AG04449 (cell line): Measurements from ENCODE around the gene ECHDC3.

Experiments used
- CTCF ChIA-PET: fragments of 350-600 bp; formaldehyde crosslinking; extraction: SDS; loops from one replicate; lab custom pipeline; 2021; ENCODE audit warnings: antibody characterized with exemption; lab: Yijun Ruan, JAX
- POLR2A ChIA-PET: fragments of 400-600, 350-600 bp; formaldehyde crosslinking; extraction: SDS; loops from one replicate; lab custom pipeline; 2020; ENCODE audit warnings: antibody characterized with exemption, inconsistent platforms; lab: Yijun Ruan, JAX
- DNase-seq: peaks from one replicate; pipeline ENCODE4 v3.0.0-alpha.2; 2010; ENCODE audit warnings: low read depth, low spot score
- H3K4me3 ChIP-seq: 2 replicates; pipeline ENCODE4 v1.5.1; 2011; ENCODE audit warnings: low read depth, mild to moderate bottlenecking, control low read depth, low read length
- TF ChIP-seq, protein P1 (sequence below): IDR thresholded peaks from one replicate; pipeline ENCODE4 v1.5.1; 2011; ENCODE audit warnings: mild to moderate bottlenecking, moderate library complexity, low read length, control low read depth, inconsistent platforms; ENCODE audit not compliant: insufficient read depth; ENCODE audit errors: missing control alignments

The ECHDC3 gene

GRCh38 chr10:11763501-11763861 lies 21.3 kb downstream of the ECHDC3 start:
- no peak overlapping the region for H3K4me3 ChIP-seq
- DNase-seq: no peak
- TF ChIP-seq, protein P1, sequence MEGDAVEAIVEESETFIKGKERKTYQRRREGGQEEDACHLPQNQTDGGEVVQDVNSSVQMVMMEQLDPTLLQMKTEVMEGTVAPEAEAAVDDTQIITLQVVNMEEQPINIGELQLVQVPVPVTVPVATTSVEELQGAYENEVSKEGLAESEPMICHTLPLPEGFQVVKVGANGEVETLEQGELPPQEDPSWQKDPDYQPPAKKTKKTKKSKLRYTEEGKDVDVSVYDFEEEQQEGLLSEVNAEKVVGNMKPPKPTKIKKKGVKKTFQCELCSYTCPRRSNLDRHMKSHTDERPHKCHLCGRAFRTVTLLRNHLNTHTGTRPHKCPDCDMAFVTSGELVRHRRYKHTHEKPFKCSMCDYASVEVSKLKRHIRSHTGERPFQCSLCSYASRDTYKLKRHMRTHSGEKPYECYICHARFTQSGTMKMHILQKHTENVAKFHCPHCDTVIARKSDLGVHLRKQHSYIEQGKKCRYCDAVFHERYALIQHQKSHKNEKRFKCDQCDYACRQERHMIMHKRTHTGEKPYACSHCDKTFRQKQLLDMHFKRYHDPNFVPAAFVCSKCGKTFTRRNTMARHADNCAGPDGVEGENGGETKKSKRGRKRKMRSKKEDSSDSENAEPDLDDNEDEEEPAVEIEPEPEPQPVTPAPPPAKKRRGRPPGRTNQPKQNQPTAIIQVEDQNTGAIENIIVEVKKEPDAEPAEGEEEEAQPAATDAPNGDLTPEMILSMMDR: no peak
- POLR2A ChIA-PET: no interaction called here
- CTCF ChIA-PET: no interaction called here

DNA sequence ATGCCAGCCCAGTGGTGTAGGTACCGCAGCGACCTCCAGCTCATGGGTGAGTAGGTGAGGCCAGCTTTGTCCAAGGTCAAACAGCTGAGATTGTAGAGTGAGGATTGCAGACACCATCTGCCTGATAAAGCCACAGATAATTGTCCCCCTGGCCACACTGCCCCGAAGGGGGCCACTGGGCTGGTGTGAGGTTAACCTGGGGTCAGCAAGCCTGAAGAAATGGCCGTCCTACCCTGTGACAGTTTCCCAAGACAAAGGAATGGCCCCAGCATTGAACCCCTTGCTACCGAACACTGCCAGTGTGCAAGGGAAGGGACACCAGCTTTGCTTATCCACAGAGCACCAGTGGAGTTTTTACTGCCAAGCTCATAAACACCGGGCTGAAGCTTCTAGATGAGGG lies 23.0 kb downstream of the ECHDC3 start:
- CTCF ChIA-PET: interaction anchor here (1.0 to 2.4 kb wide), 3 partner anchors 7 to 250 kb away, joined by 3 to 12 read pairs (median 4); no protein-coding TSS in a partner anchor

DNA sequence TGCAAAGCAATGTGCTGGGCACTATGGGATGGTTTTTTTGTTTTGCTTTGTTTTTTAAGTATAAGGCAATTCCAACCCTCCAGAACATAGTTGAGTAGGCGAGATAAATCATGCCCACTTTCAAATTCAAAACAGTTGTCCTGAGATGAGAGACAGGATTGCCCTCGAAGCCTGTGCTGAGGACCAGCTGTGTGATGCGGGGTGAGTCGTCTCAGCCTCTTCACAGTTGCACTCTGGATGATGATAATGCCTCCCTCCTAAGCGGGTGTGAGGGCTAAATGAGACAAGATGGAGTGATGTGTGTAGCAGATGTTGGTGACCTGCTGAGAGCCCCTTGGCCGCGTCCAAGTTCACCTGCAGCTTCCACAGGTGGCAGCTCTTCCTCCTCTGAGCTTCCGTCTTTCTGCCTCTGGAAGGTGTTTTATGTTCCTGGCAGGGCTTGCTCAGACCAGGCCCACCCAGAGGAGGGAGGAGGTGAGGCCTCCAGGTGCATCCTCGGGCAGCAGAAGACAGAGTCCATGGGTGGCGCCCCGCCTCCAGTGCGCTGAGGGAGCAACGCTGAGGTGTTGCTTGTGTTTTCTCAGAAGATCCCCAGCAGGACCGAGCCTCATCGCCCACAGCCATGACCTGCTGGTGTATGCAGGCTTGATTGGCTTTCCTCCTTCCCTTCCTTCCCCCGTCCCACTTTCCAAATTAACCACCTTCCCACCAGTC lies 30.6 kb downstream of the ECHDC3 start:
- ChIA-PET CTCF (interaction anchor here (1.5 to 2.0 kb wide), 4 partner anchors 7 to 15 kb away, joined by 3 to 19 read pairs (median 7); no protein-coding TSS in a partner anchor), POLR2A (no interaction called here)
- no peak for DNase-seq
- no peak overlapping the region for H3K4me3 ChIP-seq
- TF ChIP-seq, protein P1: no peak

More for the DNA sequence above, 23.0 kb downstream of the ECHDC3 start:
- H3K4me3 ChIP-seq: no peak overlapping the region
- no peak for DNase-seq
- POLR2A ChIA-PET: no interaction called here
- TF ChIP-seq, protein P1: no peak

DNA sequence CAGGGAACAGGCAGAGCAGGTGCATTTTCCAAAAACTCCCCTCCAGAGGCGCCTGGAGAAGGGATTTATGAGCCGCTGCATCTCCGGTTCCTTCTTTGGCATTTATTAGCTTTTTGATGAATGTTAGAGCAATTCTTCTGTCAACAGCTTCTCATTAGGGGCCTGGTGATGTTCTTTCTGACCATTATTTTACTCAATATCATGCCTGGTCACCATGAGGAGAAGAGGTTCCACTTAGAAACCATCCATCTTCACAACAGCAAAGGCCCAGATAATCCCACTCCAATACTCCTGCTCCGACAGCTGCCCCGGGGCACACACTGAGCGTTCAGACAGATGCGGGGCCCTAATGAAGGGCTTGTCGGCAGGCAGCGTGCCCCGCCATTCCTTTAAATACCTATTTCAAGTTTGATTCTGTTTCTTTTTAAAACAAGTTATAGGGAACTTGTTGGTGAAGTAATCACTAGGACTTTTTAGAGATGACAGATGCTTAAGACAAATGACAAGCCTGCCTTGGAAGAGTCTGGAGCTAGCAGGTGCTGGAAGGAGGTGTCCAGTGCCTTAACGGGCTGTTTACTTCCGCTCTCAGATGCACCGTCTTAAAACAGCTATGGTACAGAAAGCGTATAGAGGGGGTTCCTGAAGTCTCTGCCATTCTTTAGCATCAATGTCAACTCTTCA lies 31.7 kb downstream of the ECHDC3 start:
- TF ChIP-seq, protein P1: no peak
- POLR2A ChIA-PET: no interaction called here
- H3K4me3 ChIP-seq: no peak overlapping the region
- DNase-seq: no peak
- CTCF ChIA-PET: interaction anchor here (0.8 to 1.7 kb wide), 4 partner anchors 9 to 258 kb away, joined by 3 to 19 read pairs (median 4); no protein-coding TSS in a partner anchor

DNA sequence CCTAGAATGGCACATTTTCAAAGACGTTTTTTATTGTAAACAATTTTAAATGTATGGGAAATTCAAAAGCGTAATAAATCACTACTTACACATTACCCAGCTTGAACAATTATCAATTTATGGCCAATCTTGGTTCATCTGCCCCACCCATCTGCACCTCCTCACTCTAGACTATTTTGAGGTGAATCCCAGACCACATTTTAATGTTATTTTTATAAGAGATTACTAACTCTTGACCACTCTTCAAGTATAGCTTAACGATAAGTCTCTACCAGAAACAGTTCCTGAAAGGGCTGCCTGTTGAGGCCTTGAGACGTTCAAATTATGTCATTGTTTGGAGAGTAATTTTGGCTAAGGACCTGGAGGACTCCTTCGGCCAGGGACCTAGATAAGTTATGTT lies 33.2 kb downstream of the ECHDC3 start:
- POLR2A ChIA-PET: no interaction called here
- CTCF ChIA-PET: no interaction called here
- TF ChIP-seq, protein P1: no peak
- no peak overlapping the region for H3K4me3 ChIP-seq
- no peak for DNase-seq

GRCh38 chr10:11776080-11776479 lies 33.9 kb downstream of the ECHDC3 start:
- ChIA-PET POLR2A (no interaction called here), CTCF (no interaction called here)
- no peak for DNase-seq
- no peak overlapping the region for H3K4me3 ChIP-seq
- TF ChIP-seq, protein P1: no peak
